ENCODE measurements around the gene HGFAC. TPM values are rescaled to one million over a fixed set of nuclear protein-coding genes. Genes with fewer than 3 reads are reported as not detected.

HGFAC gene
- total RNA-seq, 1 donor from 2014 or later, result 2.4 TPM

DNA sequence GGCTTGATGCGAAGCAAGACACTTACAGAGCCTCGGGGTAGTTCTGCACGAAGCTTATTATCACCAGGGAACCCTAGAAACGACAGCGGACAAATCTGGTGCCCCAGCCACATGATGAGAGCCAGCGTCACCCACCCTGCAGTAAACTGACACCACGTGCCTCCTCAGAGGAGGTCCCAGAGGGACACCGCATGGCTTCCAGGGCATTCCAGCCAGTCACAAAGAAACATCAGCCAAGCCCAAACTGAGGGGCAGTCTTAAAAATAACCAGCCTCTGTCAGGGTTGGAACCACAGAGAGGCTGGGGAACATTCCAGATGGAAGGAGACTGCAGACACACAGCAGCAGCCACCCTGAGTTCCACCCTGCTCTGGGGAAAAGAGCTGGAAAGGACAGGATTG is 36.6 kb upstream of the HGFAC start:
- Mint-ChIP-seq H3K36me3 (peaks cover 17% of the 10 kb centered on the region), H3K4me3 (no peak overlapping the region), H3K27ac (no peak overlapping the region), H3K27me3 (no peaks in the 10 kb centered on the region), H3K9me3 (peaks cover 5% of the 10 kb centered on the region), H3K4me1 (ENCODE audit: unreplicated experiment) (peaks cover 28% of the 10 kb centered on the region)
- DNase-seq (ENCODE audit: extremely low spot score, unreplicated experiment), result no peak
- TF ChIP-seq, protein P1, sequence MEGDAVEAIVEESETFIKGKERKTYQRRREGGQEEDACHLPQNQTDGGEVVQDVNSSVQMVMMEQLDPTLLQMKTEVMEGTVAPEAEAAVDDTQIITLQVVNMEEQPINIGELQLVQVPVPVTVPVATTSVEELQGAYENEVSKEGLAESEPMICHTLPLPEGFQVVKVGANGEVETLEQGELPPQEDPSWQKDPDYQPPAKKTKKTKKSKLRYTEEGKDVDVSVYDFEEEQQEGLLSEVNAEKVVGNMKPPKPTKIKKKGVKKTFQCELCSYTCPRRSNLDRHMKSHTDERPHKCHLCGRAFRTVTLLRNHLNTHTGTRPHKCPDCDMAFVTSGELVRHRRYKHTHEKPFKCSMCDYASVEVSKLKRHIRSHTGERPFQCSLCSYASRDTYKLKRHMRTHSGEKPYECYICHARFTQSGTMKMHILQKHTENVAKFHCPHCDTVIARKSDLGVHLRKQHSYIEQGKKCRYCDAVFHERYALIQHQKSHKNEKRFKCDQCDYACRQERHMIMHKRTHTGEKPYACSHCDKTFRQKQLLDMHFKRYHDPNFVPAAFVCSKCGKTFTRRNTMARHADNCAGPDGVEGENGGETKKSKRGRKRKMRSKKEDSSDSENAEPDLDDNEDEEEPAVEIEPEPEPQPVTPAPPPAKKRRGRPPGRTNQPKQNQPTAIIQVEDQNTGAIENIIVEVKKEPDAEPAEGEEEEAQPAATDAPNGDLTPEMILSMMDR (conservative IDR thresholded peaks at IDR 0.05), result no peak

DNA sequence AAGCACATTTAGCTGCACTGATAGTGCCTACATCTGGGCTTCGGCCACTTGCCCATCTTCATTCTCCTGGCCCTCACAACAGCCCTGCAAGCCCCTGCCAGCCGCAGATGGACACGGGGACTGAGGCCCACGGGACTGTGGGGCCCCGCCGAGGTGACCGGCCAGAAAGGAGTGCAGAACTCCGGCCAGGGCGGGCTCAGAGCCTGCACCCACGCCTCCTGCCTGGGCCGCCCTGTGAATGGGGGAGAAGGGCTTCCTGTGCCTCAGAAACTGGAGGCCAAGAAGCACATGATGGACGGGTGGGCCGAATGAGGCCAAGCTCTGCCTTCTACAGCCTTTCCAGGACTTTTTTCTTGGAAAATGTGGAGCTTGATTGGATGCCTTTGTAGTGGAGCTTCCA is 35.7 kb upstream of the HGFAC start:
- no peak overlapping the region for H3K4me3 Mint-ChIP-seq
- no peak overlapping the region for H3K27ac Mint-ChIP-seq
- peaks cover 31% of the 10 kb centered on the region for H3K4me1 Mint-ChIP-seq (ENCODE audit: unreplicated experiment)
- peaks cover 17% of the 10 kb centered on the region for H3K36me3 Mint-ChIP-seq
- no peaks in the 10 kb centered on the region for H3K27me3 Mint-ChIP-seq
- no peak for DNase-seq (ENCODE audit: extremely low spot score, unreplicated experiment)
- TF ChIP-seq, protein P1 (conservative IDR thresholded peaks at IDR 0.05), result no peak
- H3K9me3 Mint-ChIP-seq, result peaks cover 5% of the 10 kb centered on the region

GRCh38 chr4:3406431-3406830 is 35.3 kb upstream of the HGFAC start:
- H3K9me3 Mint-ChIP-seq, result peaks cover 5% of the 10 kb centered on the region
- TF ChIP-seq, protein P1 (conservative IDR thresholded peaks at IDR 0.05), result no peak
- no peak for DNase-seq (ENCODE audit: extremely low spot score, unreplicated experiment)
- no peak overlapping the region for H3K4me3 Mint-ChIP-seq
- H3K27me3 Mint-ChIP-seq, result no peaks in the 10 kb centered on the region
- peaks cover 14% of the 10 kb centered on the region for H3K36me3 Mint-ChIP-seq
- H3K27ac Mint-ChIP-seq, result no peak overlapping the region
- H3K4me1 Mint-ChIP-seq (ENCODE audit: unreplicated experiment), result peaks cover 35% of the 10 kb centered on the region

GRCh38 chr4:3407171-3407771 is 34.5 kb upstream of the HGFAC start:
- H3K27me3 Mint-ChIP-seq, result no peaks in the 10 kb centered on the region
- peaks cover 14% of the 10 kb centered on the region for H3K36me3 Mint-ChIP-seq
- DNase-seq (ENCODE audit: extremely low spot score, unreplicated experiment), result no peak
- H3K4me3 Mint-ChIP-seq, result no peak overlapping the region
- peaks cover 5% of the 10 kb centered on the region for H3K9me3 Mint-ChIP-seq
- no peak overlapping the region for H3K27ac Mint-ChIP-seq
- TF ChIP-seq, protein P1 (conservative IDR thresholded peaks at IDR 0.05), result no peak
- peaks cover 37% of the 10 kb centered on the region for H3K4me1 Mint-ChIP-seq (ENCODE audit: unreplicated experiment)

DNA sequence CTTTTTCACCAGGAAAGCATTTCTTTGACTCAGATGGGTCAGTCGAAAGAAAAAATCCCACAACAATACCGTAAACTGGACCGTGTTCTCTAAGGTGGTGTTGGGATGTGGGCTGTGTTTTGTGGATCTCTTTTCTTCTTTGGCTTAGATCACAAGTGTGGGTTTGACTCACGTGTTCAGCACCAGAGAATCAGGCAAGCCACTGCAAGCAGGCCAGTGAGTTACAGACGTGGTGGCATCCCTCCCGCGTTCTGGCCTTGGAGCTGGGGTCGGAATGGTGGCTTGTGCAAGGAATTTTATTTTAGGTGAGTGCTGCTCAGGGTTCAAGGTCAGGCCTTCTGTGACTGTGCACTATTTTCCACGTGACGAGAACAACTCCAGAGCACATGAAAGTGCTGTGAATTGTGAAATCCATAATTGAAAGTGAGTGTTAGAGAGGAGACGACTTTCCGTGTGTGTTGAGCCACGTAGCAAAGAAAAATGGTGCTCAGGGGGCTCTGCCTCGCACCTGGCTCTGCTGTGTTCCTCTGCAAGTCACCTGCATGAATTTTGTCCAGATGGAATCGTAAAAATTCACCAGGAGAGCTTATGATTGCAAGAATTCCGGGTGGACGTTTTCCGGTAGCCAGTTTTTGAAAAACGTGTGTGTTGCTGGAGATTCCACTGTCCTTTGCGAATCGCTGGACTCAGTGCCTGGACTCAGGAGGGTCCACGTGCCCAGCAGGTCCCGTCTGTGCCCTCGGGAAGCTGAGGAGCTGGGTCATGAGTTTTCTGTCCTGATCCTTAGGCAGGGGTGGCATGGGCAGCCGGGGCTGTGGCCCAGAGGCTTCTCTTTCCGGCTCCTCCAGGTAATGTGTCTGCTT is 33.6 kb upstream of the HGFAC start:
- TF ChIP-seq, protein P1 (conservative IDR thresholded peaks at IDR 0.05), result no peak
- peaks cover 37% of the 10 kb centered on the region for H3K4me1 Mint-ChIP-seq (ENCODE audit: unreplicated experiment)
- peaks cover 5% of the 10 kb centered on the region for H3K9me3 Mint-ChIP-seq
- H3K4me3 Mint-ChIP-seq, result no peak overlapping the region
- H3K27me3 Mint-ChIP-seq, result no peaks in the 10 kb centered on the region
- no peak overlapping the region for H3K27ac Mint-ChIP-seq
- peaks cover 14% of the 10 kb centered on the region for H3K36me3 Mint-ChIP-seq
- no peak for DNase-seq (ENCODE audit: extremely low spot score, unreplicated experiment)
